Hippocampal formation (tissue), 2 donors: ENCODE measurements around the gene LRP2BP.
A peak's percentile ranks its signal among the peaks of the same experiment; 100 is the strongest.

Experiments used
- DNase-seq, 2 donors: peaks; one replicate each; lab custom pipeline; 2025; lab: John Stamatoyannopoulos, UW

Gene LRP2BP

DNA sequence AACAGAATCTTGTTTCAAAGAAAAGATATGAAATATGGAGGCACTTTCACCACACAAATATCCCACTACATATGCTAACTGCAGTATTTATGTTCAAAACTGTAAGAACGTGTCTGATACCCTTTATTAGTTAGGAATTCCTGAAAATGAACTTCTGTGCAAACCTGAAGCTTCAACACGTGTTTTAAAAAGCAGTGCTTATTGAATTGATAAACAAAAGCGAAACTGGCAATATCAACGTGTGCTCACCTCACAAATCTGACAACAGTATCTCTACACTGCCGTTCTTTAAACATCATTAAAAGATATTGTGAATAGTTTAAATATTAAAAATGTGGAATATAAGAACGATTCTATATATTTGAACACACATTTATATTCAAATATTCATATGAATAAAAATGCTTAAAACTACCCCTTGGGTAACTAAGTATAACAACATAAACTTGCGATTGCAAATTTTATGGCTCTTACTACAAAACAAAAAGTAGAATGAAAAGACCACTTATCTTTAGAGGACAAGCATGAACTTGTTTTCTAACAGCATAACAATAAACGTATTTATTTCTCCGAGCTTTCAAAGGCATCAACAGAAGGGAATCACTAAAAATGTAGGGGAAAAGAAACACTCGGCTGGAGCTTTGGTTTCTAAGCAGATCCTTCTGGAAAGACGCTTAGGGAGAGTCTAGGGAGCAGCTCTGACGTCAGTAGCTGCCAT is at the start of gene LRP2BP:
TSS of gene LRP2BP (minus strand) at position 687 of the 718 bp plus-strand sequence. CDS start 17,738 bp downstream, outside the sequence.
- peak in 1 of 2 donors; percentile 87 for DNase-seq

DNA sequence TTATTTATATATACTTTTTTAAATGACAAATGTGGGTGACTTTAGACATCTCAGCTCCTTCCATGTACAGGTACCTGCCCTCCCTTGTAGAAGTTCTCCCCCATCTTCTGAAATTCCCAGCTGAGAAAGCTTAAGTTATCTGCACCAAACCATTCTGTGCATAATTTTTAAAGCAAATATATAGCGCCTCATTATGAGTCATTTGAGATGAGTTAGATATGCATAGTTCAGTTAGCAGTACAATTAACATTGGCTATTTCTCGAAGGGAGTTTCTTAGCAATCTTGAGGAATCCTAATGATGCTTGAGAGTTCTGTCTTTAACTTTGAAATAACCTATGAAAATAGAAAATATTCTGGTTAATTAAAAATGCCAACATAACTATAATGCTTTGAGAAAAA is 49.5 kb upstream of the LRP2BP start:
- DNase-seq, result no peak

DNA sequence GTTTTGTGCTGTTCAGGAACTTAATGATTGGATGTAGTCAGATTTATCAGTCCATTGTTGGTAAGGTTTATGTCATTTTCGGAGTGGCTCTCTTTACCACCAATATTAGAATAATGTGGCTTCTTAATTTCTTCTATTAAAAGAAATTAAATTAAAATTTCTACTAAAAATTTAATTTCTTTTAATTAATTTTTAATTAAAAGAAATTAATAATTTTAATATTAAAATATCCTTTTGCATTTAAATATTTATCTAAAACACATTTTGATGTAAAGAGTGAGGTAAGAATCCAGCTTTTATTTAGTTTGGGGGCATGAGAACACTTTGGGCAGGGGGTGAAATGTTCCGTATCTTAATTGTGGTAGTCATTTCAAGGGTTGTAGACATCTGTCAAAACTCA is 45.8 kb upstream of the LRP2BP start:
- no peak for DNase-seq

DNA sequence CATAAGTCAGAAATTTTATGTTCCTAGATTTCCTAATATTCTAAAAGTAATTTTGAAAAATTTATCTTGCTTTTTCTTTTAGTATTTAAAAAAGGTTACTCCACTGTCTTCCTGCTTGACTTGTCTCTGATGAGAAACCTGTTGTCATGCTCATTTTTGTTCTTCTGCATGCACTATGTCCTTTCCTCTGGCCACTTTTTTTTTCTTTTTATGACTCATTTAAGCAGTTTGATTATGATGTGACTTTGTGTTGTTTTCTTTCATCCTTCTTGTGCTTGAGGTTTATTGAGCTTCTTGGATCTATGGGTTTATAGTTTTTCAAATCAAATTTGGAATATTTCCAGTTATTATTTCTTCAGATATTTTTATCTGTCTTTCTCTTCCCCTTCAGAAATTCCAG is 42.1 kb upstream of the LRP2BP start:
- no peak for DNase-seq

DNA sequence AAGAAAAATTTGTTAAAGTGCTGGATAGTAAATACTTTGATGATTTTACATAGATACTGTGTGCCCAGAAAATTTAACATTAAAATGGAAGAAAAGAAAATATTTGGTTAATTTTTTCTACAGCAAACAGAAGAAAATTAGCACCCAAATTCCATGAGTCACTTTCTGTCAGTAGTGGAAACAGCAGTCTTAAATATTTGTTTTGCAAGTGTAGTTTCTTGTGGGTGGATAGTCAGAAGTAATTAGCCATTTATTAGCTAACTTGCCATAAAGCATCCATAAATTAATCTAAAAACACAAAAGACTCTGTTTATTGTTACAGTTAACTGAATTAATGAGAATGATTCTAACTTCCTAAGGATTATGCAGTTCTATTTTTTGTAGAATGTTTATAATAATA is 39.7 kb upstream of the LRP2BP start:
- DNase-seq, result no peak

DNA sequence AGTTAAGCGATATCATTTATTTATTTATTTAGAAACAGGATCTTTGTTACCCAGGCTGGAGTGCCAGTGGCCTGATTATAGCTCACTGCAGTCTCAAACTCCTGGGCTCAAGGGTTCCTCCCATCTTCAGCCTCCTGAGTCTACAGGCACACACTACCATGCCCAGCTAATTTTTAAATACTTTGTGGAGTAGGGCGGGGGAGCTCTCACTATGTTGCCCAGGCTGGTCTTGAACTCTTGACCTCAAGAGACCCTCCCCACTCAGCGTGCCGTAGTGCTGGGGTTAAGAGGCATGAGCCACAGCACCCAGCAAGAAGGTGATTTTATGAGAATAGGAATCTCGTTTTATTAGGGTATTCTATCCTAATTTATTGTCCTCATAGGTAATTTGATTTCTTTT is 33.9 kb upstream of the LRP2BP start:
- no peak for DNase-seq

DNA sequence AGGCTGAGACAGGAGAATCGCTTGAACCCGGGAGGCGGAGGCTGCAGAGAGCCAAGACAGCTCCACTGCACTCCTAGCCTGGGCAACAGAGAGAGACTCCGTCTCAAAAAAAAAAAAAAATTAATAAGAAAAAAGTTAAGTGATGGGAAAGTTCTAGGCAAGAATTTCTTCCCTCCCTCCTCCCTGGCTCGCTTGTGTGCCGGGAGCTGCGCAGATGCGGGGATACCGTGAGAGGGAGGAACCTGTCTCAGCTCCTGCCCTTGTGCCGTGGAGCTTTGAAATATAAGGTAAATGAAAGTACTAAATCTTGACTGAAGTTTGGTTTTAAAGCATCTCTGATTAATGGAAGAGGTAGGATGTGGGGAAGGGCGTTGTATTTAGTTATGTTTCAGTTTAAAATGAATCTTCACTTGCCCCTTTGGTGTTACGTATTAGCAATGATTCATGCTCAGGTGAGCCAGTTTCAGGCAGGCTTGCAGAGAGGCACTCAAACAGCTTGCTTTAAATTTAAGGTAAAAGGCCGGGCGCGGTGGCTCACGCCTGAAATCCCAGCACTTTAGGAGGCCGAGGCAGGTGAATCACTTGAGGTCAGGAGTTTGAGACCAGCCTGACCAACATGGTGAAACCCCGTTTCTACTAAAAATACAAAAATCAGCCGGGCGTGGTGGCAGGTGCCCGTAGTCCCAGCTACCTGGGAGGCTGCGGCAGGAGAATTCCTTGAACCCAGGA is 31.4 kb upstream of the LRP2BP start:
- DNase-seq, result no peak

DNA sequence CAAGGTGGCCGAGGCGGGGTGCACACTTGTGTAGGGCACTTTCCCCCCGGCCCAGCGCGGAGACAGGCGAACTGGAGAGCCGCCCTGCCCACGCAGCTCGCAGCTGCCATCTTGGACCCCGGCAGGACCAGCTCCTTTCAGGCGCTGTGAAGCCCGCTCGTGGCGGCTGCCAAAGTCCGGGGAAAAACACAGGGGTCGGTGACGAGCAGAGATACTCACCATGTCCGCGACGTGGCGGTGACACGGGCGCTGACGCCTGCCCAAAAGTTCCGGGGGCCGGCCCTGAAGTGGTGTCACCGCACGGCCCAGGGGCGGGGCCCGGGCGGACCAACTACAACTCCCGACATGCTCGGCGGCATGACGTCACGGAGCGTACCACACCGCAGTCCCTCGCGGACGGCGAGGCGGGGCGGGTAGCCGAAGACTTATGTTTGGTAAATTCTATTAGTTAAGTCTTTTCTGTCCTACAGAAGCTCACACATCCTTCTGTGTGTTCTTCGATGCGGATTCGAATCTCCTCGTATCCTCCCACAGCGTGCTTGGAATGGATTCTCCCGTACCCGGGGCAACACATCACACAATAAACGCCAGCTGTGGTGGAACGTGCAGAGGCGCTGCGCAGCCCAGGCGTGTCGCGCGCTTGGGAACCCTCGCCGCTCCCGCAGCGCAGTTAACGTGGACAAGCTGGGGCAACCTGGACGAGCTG is 30.1 kb upstream of the LRP2BP start, which contains the start of gene UFSP2:
TSS of gene UFSP2 (minus strand) at position 318 of the 706 bp plus-strand sequence. CDS start at position 222, 96 bp downstream.
- peak; percentile 90 for DNase-seq

DNA sequence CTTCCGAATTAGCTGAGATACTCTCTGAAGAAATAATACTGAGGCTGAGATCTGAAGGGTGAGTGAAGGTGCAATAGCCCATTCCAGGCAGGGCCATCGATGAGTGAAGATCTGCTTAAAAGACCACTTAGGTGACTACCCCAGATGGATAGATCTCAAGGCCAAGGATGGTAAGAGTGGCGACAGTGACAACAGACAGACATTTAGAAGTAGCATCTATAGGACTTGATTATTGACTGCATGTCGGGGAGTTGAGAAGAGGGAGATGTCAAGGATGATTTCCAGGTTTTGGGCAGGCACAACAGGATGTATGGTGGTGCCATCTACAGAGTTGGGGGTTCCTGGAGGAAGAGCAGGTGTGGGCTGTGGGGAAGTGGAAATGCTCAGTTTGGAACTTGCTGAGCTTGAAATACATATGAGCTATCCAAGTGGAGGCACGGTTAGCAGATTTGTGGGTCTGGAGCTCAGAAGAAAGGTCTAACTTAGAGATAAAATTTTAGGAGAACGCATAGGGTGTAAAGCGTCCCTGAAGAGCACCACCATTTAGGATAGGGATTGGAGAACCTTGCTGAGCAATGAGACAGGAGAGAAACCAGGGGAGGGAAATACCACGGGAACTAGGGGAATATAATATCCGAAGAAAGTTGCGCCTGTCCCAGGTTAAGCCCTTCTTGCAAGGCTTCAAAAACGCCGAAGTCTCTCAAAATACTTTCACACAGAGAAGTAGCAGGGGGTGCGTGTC is 29.4 kb upstream of the LRP2BP start:
- peak in 1 of 2 donors; percentile 62 for DNase-seq

DNA sequence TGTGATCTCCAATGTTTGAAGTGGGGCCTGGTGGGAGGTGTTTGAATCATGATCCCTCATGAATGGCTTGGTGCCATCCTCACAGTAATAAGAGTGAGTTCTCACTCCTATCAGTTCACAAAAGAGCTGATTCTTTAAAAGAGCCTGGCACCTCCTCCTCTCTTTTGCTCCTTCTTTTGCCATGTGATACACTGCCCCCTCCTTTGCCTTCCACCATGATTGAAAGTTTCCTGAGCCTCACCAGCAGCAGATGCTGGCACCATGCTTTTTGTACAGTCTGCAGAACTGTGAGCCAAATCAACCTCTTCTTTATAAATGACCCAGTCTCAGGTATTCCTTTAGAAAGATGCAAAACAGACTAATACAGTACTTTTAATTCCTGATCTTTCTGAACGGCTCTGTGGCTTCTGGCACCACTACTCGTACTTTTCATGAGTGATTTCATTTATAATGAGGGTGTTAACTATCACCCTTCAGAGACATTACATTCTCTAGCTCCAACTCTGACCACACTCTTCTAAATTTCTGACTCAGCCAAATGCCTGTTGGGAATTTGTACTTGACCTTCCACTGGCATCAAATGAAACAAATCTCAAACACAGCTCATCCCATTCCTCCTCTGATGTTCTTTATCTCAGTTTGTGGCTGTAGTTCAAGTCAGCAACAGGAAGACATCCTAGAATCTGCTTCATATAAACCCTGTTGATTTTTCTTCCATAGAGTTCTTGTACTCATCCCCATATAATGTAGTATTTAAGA is 25.8 kb upstream of the LRP2BP start:
- DNase-seq, result no peak

DNA sequence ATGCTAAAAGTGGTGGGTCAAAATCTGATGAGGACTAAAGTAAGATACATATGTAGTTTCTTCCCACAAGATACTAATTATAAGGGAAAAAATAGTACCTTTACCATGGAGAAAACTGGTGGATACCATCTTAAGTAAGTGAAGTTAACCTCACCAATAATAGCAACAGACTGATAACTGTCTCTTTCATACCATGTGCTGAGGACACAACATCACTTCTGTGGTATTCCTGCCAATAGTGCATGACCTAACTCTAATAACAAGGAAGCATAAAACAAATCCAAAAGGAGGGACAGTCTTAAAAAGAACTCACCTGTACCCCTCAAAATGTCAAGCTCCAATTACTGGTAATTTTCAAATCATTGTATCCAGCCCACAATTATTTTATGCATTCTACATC is 21.2 kb upstream of the LRP2BP start:
- DNase-seq, result no peak

DNA sequence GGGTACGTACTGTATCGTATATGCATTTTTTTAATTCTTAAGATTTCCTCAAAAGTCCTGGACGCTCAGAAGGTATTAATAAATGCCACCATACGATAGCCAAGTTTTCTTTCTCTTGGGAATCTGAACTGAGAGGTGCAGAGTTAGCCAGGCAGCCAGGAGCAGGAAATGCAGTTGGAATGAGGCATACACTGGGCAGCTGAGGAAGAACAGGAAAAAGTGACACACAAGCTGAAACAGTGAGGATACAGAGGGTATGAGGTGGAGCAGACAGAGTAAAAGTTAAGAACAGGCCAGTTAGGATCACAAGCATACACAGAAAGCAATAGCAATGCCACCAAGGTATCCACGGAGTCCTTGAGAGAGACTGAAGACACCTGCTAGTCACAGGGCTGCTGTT is 16.7 kb upstream of the LRP2BP start:
- no peak for DNase-seq

DNA sequence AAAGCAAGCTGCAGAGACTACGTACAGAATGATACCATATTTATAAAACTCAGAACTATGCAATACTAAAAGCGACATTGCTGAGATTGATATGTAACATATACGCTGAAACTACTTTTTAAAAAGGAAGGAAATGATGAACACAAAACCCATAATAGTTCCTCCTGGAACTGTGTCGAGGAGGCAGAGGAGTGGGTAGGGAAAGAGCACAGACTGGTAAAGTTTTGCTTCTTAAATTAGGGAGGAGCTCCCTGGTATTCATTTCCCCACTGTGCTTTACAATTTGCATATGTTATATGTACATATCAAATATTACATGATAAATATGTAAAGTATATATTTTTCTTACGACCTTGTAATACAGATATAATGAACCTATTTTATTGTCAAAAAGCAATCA is 16.1 kb upstream of the LRP2BP start:
- no peak for DNase-seq

DNA sequence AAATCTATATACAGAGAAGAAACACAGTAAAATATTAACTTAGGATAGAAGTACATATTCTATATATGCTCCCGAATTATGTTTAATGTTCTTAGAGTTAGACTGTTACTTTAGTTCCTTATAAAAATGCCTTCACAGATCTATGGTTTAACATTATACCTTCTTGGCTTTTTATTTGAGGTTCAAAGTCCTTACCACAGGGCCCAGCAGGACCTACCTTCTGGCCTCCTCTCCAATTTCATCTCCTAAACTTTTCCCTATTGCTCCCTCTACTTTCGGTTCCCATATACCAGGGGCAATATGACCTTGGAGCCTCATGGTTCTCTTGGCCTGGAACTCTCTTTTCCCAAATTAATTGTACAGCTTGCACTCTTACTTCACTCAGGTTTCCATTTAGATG is 12.7 kb upstream of the LRP2BP start:
- no peak for DNase-seq

DNA sequence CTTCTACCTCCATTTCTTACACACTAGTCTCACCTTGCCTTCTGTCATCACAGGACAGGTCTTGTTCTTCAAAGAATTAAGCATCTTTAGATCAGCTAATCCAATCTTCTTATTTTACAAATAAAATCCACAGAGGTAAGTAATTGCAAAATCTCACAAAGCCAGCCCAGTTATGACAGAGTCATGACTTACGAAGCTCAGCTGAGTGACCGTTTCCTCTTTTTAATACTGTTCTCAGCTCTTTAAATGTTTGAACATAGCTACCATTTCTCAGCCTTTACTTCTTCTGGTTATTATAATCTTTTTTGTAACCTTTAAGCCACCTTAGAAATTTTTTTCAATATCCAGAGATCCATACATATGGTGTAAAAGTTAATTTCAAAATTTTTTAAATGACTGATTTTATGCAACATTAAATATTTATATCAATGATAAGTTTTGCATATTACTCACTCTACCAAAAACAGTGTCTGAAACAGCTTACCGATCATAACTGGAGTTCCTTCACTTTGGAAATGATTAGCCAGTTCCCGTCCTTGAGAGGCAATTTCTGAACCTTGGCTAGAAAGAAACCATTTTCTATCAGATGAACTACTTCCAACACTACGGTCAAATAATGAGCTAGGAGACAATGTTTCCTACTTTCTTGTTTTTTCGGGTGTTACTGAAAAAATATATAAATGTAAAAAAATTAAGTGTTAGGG is 9.7 kb upstream of the LRP2BP start:
- no peak for DNase-seq

DNA sequence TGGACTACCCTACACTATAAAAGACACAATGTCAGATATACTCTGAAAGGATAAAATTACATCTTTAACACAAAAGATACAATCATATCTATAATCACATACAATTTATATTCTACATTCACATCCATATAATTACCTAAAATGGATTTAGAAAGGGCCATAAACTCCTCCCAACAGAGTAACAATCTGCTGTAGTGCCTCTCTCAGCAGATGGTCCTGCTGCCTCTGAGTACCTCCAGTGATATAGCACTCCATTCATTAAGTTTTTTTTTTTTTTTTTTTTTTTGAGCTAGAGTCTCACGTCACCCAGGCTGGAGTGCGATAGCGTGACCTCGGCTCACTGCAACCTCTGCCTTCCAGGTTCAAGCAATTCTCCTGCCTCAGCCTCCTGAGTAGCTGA is 8.3 kb upstream of the LRP2BP start:
- DNase-seq, result no peak

DNA sequence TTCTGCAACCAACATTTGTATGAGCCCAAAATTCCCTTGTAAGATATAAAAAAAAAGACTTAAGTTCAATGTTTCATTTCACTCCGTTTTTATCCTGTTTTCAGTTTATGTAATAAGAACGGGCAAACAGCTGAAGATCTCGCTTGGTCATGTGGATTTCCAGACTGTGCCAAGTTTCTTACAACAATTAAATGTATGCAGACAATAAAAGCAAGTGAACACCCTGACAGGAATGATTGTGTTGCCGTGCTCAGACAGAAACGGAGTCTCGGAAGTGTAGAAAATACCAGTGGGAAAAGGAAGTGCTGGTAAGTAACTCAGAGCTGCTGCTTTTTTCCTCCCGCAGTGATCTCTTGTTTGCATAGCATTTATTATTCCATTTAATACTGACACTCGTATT is 3.7 kb upstream of the LRP2BP start:
- DNase-seq, result no peak

DNA sequence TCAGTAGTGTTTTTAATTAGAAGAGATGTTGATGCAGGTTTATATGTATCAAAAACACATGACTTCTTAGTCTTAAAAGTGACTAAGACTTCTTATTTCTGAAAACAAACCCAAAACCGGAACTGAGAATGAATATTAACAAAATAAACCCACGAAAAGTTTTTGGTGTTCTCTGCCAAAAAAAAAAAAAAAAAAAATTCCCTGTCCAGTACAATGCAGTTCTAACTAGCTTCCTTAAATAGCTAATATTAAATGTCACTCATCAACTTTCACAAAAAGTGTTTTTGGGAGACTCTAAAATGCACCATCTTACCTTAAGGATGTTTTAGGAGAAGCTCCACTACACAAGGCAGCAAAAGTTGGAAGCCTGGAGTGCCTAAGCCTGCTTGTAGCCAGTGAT is 2.9 kb upstream of the LRP2BP start:
- DNase-seq, result no peak

DNA sequence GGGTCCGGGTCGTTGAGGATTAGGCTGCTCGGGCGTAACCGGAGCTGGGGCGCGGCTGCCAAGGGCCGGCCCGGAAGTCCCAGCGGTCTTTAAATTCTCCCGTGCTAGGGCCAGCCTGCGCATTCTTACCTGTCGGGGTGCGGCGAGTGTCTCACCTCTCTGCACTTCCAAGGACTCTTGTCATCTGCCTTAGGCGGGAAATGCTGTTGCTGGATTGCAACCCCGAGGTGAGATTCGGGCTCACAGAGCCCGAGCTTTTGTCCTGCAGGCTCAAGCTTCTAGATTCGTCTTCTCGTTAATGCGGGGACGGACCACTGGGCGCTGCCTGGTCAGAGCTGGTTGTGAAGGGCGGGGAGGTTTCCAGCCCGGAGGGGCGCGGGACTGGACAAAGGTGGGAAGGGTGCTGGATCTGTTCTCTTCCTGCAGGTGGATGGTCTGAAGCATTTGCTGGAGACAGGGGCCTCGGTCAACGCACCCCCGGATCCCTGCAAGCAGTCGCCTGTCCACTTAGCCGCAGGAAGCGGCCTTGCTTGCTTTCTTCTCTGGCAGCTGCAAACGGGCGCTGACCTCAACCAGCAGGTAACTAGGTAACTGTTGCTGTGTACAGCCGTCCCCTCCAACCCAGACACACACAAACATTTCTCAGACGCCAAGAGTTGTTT is 1.1 kb upstream of the LRP2BP start, which contains the start of gene ANKRD37:
TSS of gene ANKRD37 (plus strand) at position 118 of the 662 bp plus-strand sequence. CDS start at position 201, 83 bp downstream.
- DNase-seq, result peak; percentile 48 to 50
